Forelimb muscle (tissue), 1 donor: Measurements from ENCODE around the gene MTHFD2. TPM values are rescaled to one million over a fixed set of nuclear protein-coding genes. Genes with fewer than 3 reads are reported as not detected.

Source experiments
- DNase-seq: peaks from one replicate; pipeline ENCODE4 v3.0.0-alpha.2; 2013; ENCODE audit warnings: low read depth
- polyA plus RNA-seq: library from polyadenylated mRNA; unstranded; fragments of 120-200 nt; gene quantifications from one replicate; pipeline ENCODE4 v1.2.1, GENCODE V29; 2013; ENCODE audit not compliant: insufficient read length

MTHFD2 gene
- polyA plus RNA-seq, 1 donor: 21.8 TPM

GRCh38 chr2:74262681-74263080 is 64.3 kb downstream of the MTHFD2 start:
- DNase-seq: no peak

DNA sequence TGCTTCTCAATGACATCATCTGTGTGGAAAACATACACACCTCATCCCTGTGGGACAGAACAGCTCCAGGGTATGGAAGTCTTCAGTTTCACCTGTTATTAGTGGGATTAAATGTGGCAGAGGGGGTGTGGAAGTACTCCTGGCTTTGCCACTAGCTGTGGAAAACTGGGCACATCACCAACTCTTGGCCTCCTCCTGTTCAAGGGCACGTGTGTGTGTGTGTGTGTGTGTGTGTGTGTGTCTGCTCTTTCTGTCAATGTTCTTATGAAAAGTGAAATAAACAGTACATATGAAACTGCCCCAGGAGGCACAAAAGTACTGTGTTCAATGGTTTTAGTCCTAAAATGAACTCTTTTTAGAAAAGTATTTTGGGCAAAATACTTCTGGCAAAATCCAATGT is 65.9 kb downstream of the MTHFD2 start:
- no peak for DNase-seq

GRCh38 chr2:74267068-74267467 is 68.7 kb downstream of the MTHFD2 start:
- DNase-seq: no peak

Other genes starting within 250 kb of the MTHFD2 start
- 9.0 TPM for gene TET3, start 213.7 kb upstream of the MTHFD2 start, polyA plus RNA-seq
- gene BOLA3, start 50.7 kb upstream of the MTHFD2 start, polyA plus RNA-seq: 23.3 TPM
- gene MOB1A, start 19.7 kb upstream of the MTHFD2 start, polyA plus RNA-seq: 41.5 TPM
- gene SLC4A5, start 144.8 kb downstream of the MTHFD2 start, polyA plus RNA-seq: 2.0 TPM
- 98.0 TPM for gene DCTN1, start 181.7 kb downstream of the MTHFD2 start, polyA plus RNA-seq
- 2.2 TPM for gene C2orf81, start 223.0 kb downstream of the MTHFD2 start, polyA plus RNA-seq
- 8.7 TPM for gene WDR54, start 223.1 kb downstream of the MTHFD2 start, polyA plus RNA-seq
- 50.9 TPM for gene RTKN, start 243.3 kb downstream of the MTHFD2 start, polyA plus RNA-seq